Measurements from ENCODE around the gene HSD11B2. TPM values are rescaled to one million over a fixed set of nuclear protein-coding genes. Genes with fewer than 3 reads are reported as not detected.
A peak's percentile ranks its signal among the peaks of the same experiment; 100 is the strongest.

Gene HSD11B2
- total and polyA plus RNA-seq, 2 of the 4 experiments (the other 2 are of a cell fraction) = 0.26 TPM; not detected in 1

- Histone ChIP-seq H4K20me1 (ENCODE audit: insufficient read depth, low read length) (peaks cover 53% of the 10 kb centered on the region), H3K4me3 (ENCODE audit: insufficient read depth, low read depth, low read length) (no peak overlapping the region), H3K4me2 (ENCODE audit: low read depth, low read length) (no peak overlapping the region), H3K4me1 (ENCODE audit: control insufficient read depth, insufficient read depth, low read length) (peaks cover 37% of the 10 kb centered on the region), H3K14ac (replicated peaks; ENCODE audit: low read depth, low read length) (no peak overlapping the region), H4K8ac (ENCODE audit: low read depth in 2 of 2, low read length in 2 of 2) (no peak overlapping the region), H3K9me3 (ENCODE audit: control insufficient read depth, insufficient read depth, low read length) (no peaks in the 10 kb centered on the region), H2AFZ (replicated peaks; ENCODE audit: low read length, poor library complexity) (no peak overlapping the region), H2BK5ac (ENCODE audit: low read depth, low read length, poor library complexity, severe bottlenecking) (no peak overlapping the region), H3K9me1 (ENCODE audit: insufficient read depth, low read length) (peaks cover 8% of the 10 kb centered on the region; the same call in 1 of the 2 replicates), H3K36me3 (ENCODE audit: control insufficient read depth, insufficient read depth, low read length) (peaks cover 22% of the 10 kb centered on the region), H3K9ac (ENCODE audit: low read depth, low read length) (no peak overlapping the region), H3K23ac (ENCODE audit: low read depth, low read length) (no peak overlapping the region), H3K56ac (ENCODE audit: extremely low read depth, insufficient read depth, low read length) (no peak overlapping the region), H3K27ac (ENCODE audit: insufficient read depth, low read length) (no peak overlapping the region; the same call in 1 of the 2 replicates), H3K18ac (ENCODE audit: low read depth, low read length) (no peak overlapping the region), H4K5ac (ENCODE audit: low read depth, low read length) (no peak overlapping the region), H2BK120ac (ENCODE audit: low read depth, low read length) (no peak overlapping the region), H2BK20ac (ENCODE audit: low read depth, low read length) (no peak overlapping the region), H3K4ac (ENCODE audit: low read depth, low read length) (no peak overlapping the region), H4K91ac (ENCODE audit: insufficient read depth, low read depth, low read length) (no peak overlapping the region), H3K27me3 (ENCODE audit: control insufficient read depth, insufficient read depth, low read length) (no peaks in the 10 kb centered on the region), H2AK5ac (ENCODE audit: low read depth, low read length) (no peak overlapping the region), H2BK15ac (ENCODE audit: low read depth, low read length) (no peak overlapping the region), H3K79me1 (ENCODE audit: low read depth in 1 of 2, low read length in 2 of 2) (peaks cover 0 to 59% of the 10 kb centered on the region in 2 experiments; a peak in 2 of 4 replicates), H2AK9ac (replicated peaks; ENCODE audit: low read depth, low read length, poor library complexity) (peak overlapping the region; percentile 9)
- intact Hi-C loops (cut with micrococcal nuclease) (no loop called here), in situ Hi-C loops (cut with MboI; ENCODE audit: low sequenced_read_pairs) (no loop called here), dilution Hi-C loops (cut with HindIII; ENCODE audit: low sequenced_read_pairs, unreplicated experiment) (no loop called here)
- no peak for DNase-seq
- TF ChIP-seq RAD21 (IDR thresholded peaks at IDR 0.05; ENCODE audit: low read length) = no peak
- TF ChIP-seq ELK1 (IDR thresholded peaks at IDR 0.05; ENCODE audit: borderline replicate concordance, low read depth, low read length) = no peak
- TF ChIP-seq MAZ (IDR thresholded peaks at IDR 0.05; ENCODE audit: borderline replicate concordance, low read depth, low read length) = no peak
- no peak for TF ChIP-seq RFX5 (IDR thresholded peaks at IDR 0.05; ENCODE audit: low read depth, low read length)
- no peak for TF ChIP-seq SMC3 (IDR thresholded peaks at IDR 0.05; ENCODE audit: low read depth, low read length)
- no peak for TF ChIP-seq RCOR1 (IDR thresholded peaks at IDR 0.05; ENCODE audit: insufficient replicate concordance, low read length)
- ATAC-seq (ENCODE audit: low read depth) = no peak
- 43% methylated on average over 1 of the region's 6 CpGs; no CpG with 5 or more reads in 1 of the 2 experiments for WGBS, 2 experiments (ENCODE audit: extremely low coverage in 2 of 2, insufficient read length in 1 of 2)
- no TSS peak for BruUV-seq (replicated peaks)
- CTCF ChIA-PET = interaction anchor here (0.8 kb wide), 1 partner anchor 9 kb away, joined by 3 read pairs; no protein-coding TSS in a partner anchor
- POLR2A ChIA-PET (ENCODE audit: unreplicated experiment) = no interaction called here
Measured at GRCh38 chr16:67443265-67443664, 12.3 kb downstream of the HSD11B2 start.

All from IMR-90 (cell line).